ENCODE data around the gene CDRT4. TPM values are rescaled to one million over a fixed set of nuclear protein-coding genes. Genes with fewer than 3 reads are reported as not detected.

Gene CDRT4
- total and polyA plus RNA-seq, 5 donors from 2014 or later, result 0.22 to 21.0 (median 1.6) TPM

DNA sequence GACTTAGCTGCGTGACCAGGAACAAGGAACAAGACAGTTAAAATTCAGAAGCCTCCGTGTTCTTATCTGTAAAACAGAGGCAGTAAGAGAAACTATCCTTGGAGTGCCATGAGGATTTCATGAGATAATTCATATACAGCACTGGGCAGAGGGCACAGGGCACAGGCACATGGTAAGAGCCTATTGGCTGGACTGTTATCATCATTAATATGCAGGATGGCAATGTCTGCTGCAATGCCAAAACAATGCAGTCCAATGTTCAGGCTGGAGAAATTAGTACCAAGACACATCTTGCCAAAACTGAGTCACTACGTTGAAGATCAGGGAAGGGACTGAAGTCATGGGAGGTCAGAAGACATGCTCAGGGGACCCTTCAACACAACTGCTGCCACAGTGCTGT, 13.6 kb downstream of the CDRT4 start:
- Histone ChIP-seq H3K27me3 (ENCODE audit: control insufficient read depth, insufficient read depth, low read length) (no peaks in the 10 kb centered on the region), H3K27ac (ENCODE audit: insufficient read depth, low read length, poor library complexity, severe bottlenecking) (no peak overlapping the region), H3K9me3 (ENCODE audit: control insufficient read depth in 2 of 2, low read length in 2 of 2) (peaks cover 4 to 10% of the 10 kb centered on the region in 2 experiments), H3K4me1 (ENCODE audit: control insufficient read depth, insufficient read depth, low read length, poor library complexity, severe bottlenecking) (no peaks in the 10 kb centered on the region), H3K4me3 (ENCODE audit: low read depth, low read length) (no peak overlapping the region), H3K36me3 (ENCODE audit: control insufficient read depth, insufficient read depth, low read length) (peaks cover 30% of the 10 kb centered on the region)
- ATAC-seq (ENCODE audit: low read depth in 2 of 2), result no peak
- H3K27ac Mint-ChIP-seq, result no peak overlapping the region
- H3K4me1 Mint-ChIP-seq, result peaks cover 0 to 2% (median 0%) of the 10 kb centered on the region in 4 donors
- no peak overlapping the region for H3K4me3 Mint-ChIP-seq
- no peaks in the 10 kb centered on the region for H3K27me3 Mint-ChIP-seq
- no peak for DNase-seq
- peaks cover 0 to 11% (median 2%) of the 10 kb centered on the region in 7 donors for H3K9me3 Mint-ChIP-seq
- H3K36me3 Mint-ChIP-seq, result peaks cover 45% of the 10 kb centered on the region

DNA sequence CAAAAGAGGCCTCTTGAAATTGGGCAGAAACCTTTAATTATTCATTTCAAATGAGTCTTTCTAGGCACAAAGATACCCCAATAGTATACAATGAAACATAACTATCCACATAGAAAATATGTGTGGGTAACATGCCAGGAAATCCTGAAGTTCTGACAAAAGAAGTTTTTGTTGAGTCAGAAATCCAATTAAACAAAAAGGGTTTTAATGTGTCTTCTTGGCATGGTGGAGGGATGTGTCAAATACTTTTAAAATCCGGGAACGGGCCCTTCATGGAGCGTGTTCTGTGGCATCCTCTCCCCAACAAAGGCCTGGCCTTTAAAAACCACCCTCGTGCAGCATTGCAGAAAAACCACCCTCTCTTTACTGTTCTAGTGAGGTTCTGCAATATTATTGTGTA, 14.2 kb downstream of the CDRT4 start:
- Histone ChIP-seq H3K27ac (ENCODE audit: insufficient read depth, low read length, poor library complexity, severe bottlenecking) (no peak overlapping the region), H3K27me3 (ENCODE audit: control insufficient read depth, insufficient read depth, low read length) (no peaks in the 10 kb centered on the region), H3K36me3 (ENCODE audit: control insufficient read depth, insufficient read depth, low read length) (peaks cover 30% of the 10 kb centered on the region), H3K4me1 (ENCODE audit: control insufficient read depth, insufficient read depth, low read length, poor library complexity, severe bottlenecking) (no peaks in the 10 kb centered on the region), H3K9me3 (ENCODE audit: control insufficient read depth in 2 of 2, low read length in 2 of 2) (peaks cover 4 to 10% of the 10 kb centered on the region in 2 experiments), H3K4me3 (ENCODE audit: low read depth, low read length) (no peak overlapping the region)
- H3K4me1 Mint-ChIP-seq, result peaks cover 0 to 5% (median 0%) of the 10 kb centered on the region in 4 donors
- no peak overlapping the region for H3K4me3 Mint-ChIP-seq
- ATAC-seq (ENCODE audit: low read depth in 2 of 2), result no peak
- H3K36me3 Mint-ChIP-seq, result peaks cover 44% of the 10 kb centered on the region
- no peak for DNase-seq
- H3K9me3 Mint-ChIP-seq, result peaks cover 0 to 11% (median 2%) of the 10 kb centered on the region in 7 donors
- no peaks in the 10 kb centered on the region for H3K27me3 Mint-ChIP-seq
- H3K27ac Mint-ChIP-seq, result no peak overlapping the region

GRCh38 chr17:15452746-15453145, 14.7 kb downstream of the CDRT4 start:
- H3K9me3 ChIP-seq (ENCODE audit: control insufficient read depth in 2 of 2, low read length in 2 of 2), result peaks cover 4 to 10% of the 10 kb centered on the region in 2 experiments
- no peaks in the 10 kb centered on the region for H3K4me1 ChIP-seq (ENCODE audit: control insufficient read depth, insufficient read depth, low read length, poor library complexity, severe bottlenecking)
- DNase-seq (no peak), ATAC-seq (ENCODE audit: low read depth in 2 of 2) (no peak)
- no peaks in the 10 kb centered on the region for H3K27me3 Mint-ChIP-seq
- H3K9me3 Mint-ChIP-seq, result peaks cover 0 to 11% (median 2%) of the 10 kb centered on the region in 7 donors
- H3K4me3 Mint-ChIP-seq, result no peak overlapping the region
- H3K36me3 Mint-ChIP-seq, result peaks cover 39% of the 10 kb centered on the region
- H3K4me3 ChIP-seq (ENCODE audit: low read depth, low read length), result no peak overlapping the region
- H3K27me3 ChIP-seq (ENCODE audit: control insufficient read depth, insufficient read depth, low read length), result no peaks in the 10 kb centered on the region
- H3K27ac ChIP-seq (ENCODE audit: insufficient read depth, low read length, poor library complexity, severe bottlenecking), result no peak overlapping the region
- H3K4me1 Mint-ChIP-seq, result peaks cover 0 to 5% (median 0%) of the 10 kb centered on the region in 4 donors
- H3K36me3 ChIP-seq (ENCODE audit: control insufficient read depth, insufficient read depth, low read length), result peaks cover 28% of the 10 kb centered on the region
- no peak overlapping the region for H3K27ac Mint-ChIP-seq

GRCh38 chr17:15451680-15452079, 15.7 kb downstream of the CDRT4 start:
- no peaks in the 10 kb centered on the region for H3K27me3 ChIP-seq (ENCODE audit: control insufficient read depth, insufficient read depth, low read length)
- H3K27me3 Mint-ChIP-seq, result no peaks in the 10 kb centered on the region
- no peak for ATAC-seq (ENCODE audit: low read depth in 2 of 2)
- H3K9me3 Mint-ChIP-seq, result peaks cover 0 to 11% (median 2%) of the 10 kb centered on the region in 7 donors
- H3K4me1 ChIP-seq (ENCODE audit: control insufficient read depth, insufficient read depth, low read length, poor library complexity, severe bottlenecking), result no peaks in the 10 kb centered on the region
- DNase-seq, result no peak
- H3K36me3 Mint-ChIP-seq, result peaks cover 40% of the 10 kb centered on the region
- H3K4me3 ChIP-seq (ENCODE audit: low read depth, low read length), result no peak overlapping the region
- H3K4me3 Mint-ChIP-seq, result no peak overlapping the region
- H3K36me3 ChIP-seq (ENCODE audit: control insufficient read depth, insufficient read depth, low read length), result peaks cover 24% of the 10 kb centered on the region
- no peak overlapping the region for H3K27ac ChIP-seq (ENCODE audit: insufficient read depth, low read length, poor library complexity, severe bottlenecking)
- H3K9me3 ChIP-seq (ENCODE audit: control insufficient read depth in 2 of 2, low read length in 2 of 2), result peaks cover 4 to 10% of the 10 kb centered on the region in 2 experiments
- H3K27ac Mint-ChIP-seq, result no peak overlapping the region
- H3K4me1 Mint-ChIP-seq, result peaks cover 0 to 5% (median 0%) of the 10 kb centered on the region in 4 donors

DNA sequence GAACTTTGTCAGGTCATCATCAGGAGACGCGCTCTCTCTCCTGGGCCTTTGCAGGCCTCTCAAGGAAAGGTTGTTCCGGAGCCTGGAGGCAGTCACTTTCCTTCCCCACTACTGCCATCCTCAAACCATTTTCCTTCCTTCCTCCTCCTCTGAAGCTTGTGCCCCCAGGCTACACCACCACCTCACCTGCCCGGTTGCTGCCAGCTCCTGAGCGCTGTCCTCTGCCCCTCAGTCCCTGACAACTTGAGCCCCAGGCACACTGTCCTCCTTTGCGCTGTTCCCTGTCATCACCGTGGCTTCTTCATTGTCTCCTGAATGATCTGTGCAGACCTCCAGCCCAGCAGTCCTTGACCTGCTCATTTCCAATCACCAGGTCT, 18.9 kb downstream of the CDRT4 start:
- H3K27me3 ChIP-seq (ENCODE audit: control insufficient read depth, insufficient read depth, low read length), result no peaks in the 10 kb centered on the region
- peak overlapping the region in 1 of 3 donors; percentile 82 for H3K27ac Mint-ChIP-seq
- H3K27ac ChIP-seq (ENCODE audit: insufficient read depth, low read length, poor library complexity, severe bottlenecking), result no peak overlapping the region
- no peak for ATAC-seq (ENCODE audit: low read depth in 2 of 2)
- H3K4me3 ChIP-seq (ENCODE audit: low read depth, low read length), result no peak overlapping the region
- no peak for DNase-seq
- H3K27me3 Mint-ChIP-seq, result no peaks in the 10 kb centered on the region
- H3K36me3 Mint-ChIP-seq, result peaks cover 16% of the 10 kb centered on the region
- H3K4me1 ChIP-seq (ENCODE audit: control insufficient read depth, insufficient read depth, low read length, poor library complexity, severe bottlenecking), result no peaks in the 10 kb centered on the region
- H3K9me3 Mint-ChIP-seq, result no peaks in the 10 kb centered on the region
- no peak overlapping the region for H3K4me3 Mint-ChIP-seq
- peaks cover 21% of the 10 kb centered on the region for H3K36me3 ChIP-seq (ENCODE audit: control insufficient read depth, insufficient read depth, low read length)
- H3K9me3 ChIP-seq (ENCODE audit: control insufficient read depth in 2 of 2, low read length in 2 of 2), result no peaks in the 10 kb centered on the region
- H3K4me1 Mint-ChIP-seq, result peaks cover 0 to 19% (median 10%) of the 10 kb centered on the region in 4 donors

DNA sequence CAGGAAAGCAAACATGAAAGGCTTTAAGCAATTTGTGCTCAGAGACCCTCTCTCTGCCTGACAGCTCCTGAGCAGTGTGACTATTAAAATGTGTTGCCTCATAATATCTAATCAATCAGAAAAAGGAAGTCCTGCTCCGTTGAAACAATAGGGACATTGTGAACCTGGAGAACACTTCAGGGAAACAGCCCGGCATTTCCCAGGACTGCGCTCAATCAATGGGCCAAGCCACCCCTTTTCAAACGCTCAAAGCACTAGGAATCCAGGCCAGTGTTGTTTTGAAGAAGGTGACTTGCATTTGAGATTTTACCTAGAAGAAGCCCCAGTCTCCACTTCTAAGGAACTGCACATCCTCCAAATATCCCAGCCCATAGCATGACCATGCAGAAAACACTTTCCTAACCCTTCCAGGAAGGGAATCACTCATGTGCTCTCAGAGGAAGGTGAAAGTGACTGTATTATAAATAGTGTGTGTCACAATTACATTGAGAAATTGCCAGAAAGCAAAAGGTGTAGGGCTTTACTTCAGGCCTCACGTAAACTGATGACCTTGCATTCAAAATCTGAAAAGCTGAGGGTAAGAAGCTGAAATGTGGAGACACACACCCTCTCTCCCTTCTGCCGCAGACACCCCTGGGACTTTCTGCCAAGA, 19.4 kb downstream of the CDRT4 start:
- Mint-ChIP-seq H3K9me3 (no peaks in the 10 kb centered on the region), H3K27ac (no peak overlapping the region)

DNA sequence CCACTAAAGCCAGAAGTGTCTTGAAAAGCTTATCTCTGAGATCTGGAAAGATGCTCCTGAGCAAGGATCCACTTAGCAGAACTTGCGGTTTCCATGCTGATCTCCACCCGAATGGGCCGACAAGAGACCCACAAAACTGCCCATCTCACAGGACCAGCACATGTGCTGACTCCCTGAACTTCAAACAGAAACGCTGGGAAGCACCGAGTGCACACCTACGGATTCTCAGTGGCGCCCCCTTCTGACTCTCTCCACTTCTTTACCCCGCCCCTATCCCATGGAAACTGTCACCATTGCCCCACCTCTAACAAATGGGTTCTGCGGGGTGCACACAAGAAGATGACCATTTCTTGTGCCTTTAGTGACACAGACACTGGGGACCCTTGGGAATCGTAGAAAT, 21.4 kb downstream of the CDRT4 start:
- H3K27me3 ChIP-seq (ENCODE audit: control insufficient read depth, insufficient read depth, low read length), result no peaks in the 10 kb centered on the region
- H3K4me1 Mint-ChIP-seq, result peaks cover 0 to 19% (median 10%) of the 10 kb centered on the region in 4 donors
- peaks cover 27% of the 10 kb centered on the region for H3K36me3 Mint-ChIP-seq
- H3K27ac ChIP-seq (ENCODE audit: insufficient read depth, low read length, poor library complexity, severe bottlenecking), result no peak overlapping the region
- ATAC-seq (ENCODE audit: low read depth in 2 of 2) (no peak), DNase-seq (no peak)
- no peaks in the 10 kb centered on the region for H3K9me3 Mint-ChIP-seq
- H3K9me3 ChIP-seq (ENCODE audit: control insufficient read depth in 2 of 2, low read length in 2 of 2), result no peaks in the 10 kb centered on the region
- H3K4me1 ChIP-seq (ENCODE audit: control insufficient read depth, insufficient read depth, low read length, poor library complexity, severe bottlenecking), result no peaks in the 10 kb centered on the region
- H3K27ac Mint-ChIP-seq, result peak overlapping the region in 1 of 3 donors; percentile 33
- no peak overlapping the region for H3K4me3 ChIP-seq (ENCODE audit: low read depth, low read length)
- peaks cover 9% of the 10 kb centered on the region for H3K36me3 ChIP-seq (ENCODE audit: control insufficient read depth, insufficient read depth, low read length)
- H3K4me3 Mint-ChIP-seq, result no peak overlapping the region
- no peaks in the 10 kb centered on the region for H3K27me3 Mint-ChIP-seq

More for the DNA sequence above, 19.4 kb downstream of the CDRT4 start:
- no peaks in the 10 kb centered on the region for H3K9me3 ChIP-seq (ENCODE audit: control insufficient read depth in 2 of 2, low read length in 2 of 2)
- no peaks in the 10 kb centered on the region for H3K4me1 ChIP-seq (ENCODE audit: control insufficient read depth, insufficient read depth, low read length, poor library complexity, severe bottlenecking)
- DNase-seq, result no peak
- H3K36me3 Mint-ChIP-seq, result peaks cover 16% of the 10 kb centered on the region
- no peaks in the 10 kb centered on the region for H3K27me3 Mint-ChIP-seq
- H3K4me3 Mint-ChIP-seq, result no peak overlapping the region
- no peak overlapping the region for H3K27ac ChIP-seq (ENCODE audit: insufficient read depth, low read length, poor library complexity, severe bottlenecking)
- H3K4me1 Mint-ChIP-seq, result peaks cover 0 to 19% (median 10%) of the 10 kb centered on the region in 4 donors
- H3K27me3 ChIP-seq (ENCODE audit: control insufficient read depth, insufficient read depth, low read length), result no peaks in the 10 kb centered on the region
- H3K36me3 ChIP-seq (ENCODE audit: control insufficient read depth, insufficient read depth, low read length), result peaks cover 16% of the 10 kb centered on the region
- ATAC-seq (ENCODE audit: low read depth in 2 of 2), result no peak
- no peak overlapping the region for H3K4me3 ChIP-seq (ENCODE audit: low read depth, low read length)

- H3K4me3 Mint-ChIP-seq, result no peak overlapping the region
- DNase-seq, result peak in 1 of 3 donors; percentile 24
- Histone ChIP-seq H3K9me3 (ENCODE audit: control insufficient read depth in 2 of 2, low read length in 2 of 2) (no peaks in the 10 kb centered on the region), H3K4me1 (ENCODE audit: control insufficient read depth, insufficient read depth, low read length, poor library complexity, severe bottlenecking) (no peaks in the 10 kb centered on the region), H3K27me3 (ENCODE audit: control insufficient read depth, insufficient read depth, low read length) (no peaks in the 10 kb centered on the region), H3K27ac (ENCODE audit: insufficient read depth, low read length, poor library complexity, severe bottlenecking) (no peak overlapping the region), H3K4me3 (ENCODE audit: low read depth, low read length) (no peak overlapping the region), H3K36me3 (ENCODE audit: control insufficient read depth, insufficient read depth, low read length) (peaks cover 9% of the 10 kb centered on the region)
- H3K36me3 Mint-ChIP-seq, result peaks cover 36% of the 10 kb centered on the region
- H3K27me3 Mint-ChIP-seq, result no peaks in the 10 kb centered on the region
- H3K27ac Mint-ChIP-seq, result peak overlapping the region in 1 of 3 donors; percentile 5
- ATAC-seq (ENCODE audit: low read depth in 2 of 2), result no peak
- no peaks in the 10 kb centered on the region for H3K9me3 Mint-ChIP-seq
- peaks cover 0 to 19% (median 10%) of the 10 kb centered on the region in 4 donors for H3K4me1 Mint-ChIP-seq
Measured at GRCh38 chr17:15444805-15445204, 22.6 kb downstream of the CDRT4 start.
